Measurements from ENCODE around the gene LHB.
"Not testable (repeated sequence)": the region's sequence is repeated elsewhere in the genome, so short reads cannot be mapped to it uniquely, and the experiment has no call there.

LHB gene

DNA sequence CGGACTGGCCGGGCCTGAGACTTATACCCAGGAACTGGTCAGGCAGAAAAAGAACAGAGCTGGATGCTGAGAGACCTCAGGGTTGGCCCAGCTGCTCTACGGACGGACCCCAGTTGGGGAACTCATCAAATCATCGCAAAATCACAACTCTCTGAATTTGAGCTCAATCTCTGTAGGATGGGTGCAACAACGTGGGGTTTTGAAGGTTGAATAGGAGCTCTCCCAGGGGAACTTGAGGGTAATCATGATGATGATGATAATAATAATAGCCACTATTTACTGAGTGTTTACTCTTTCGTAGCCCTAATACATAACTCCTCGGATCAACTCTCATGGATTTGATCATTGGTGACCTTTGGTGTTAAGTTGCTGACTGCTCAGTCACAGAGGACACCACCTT, 13.4 kb upstream of the LHB start:
- H3K4me1 ChIP-seq (ENCODE audit: control insufficient read depth, insufficient read depth, low read length); H3K4me3 ChIP-seq (ENCODE audit: low read length); H3K27me3 ChIP-seq (ENCODE audit: control insufficient read depth, insufficient read depth, low read length); H3K9ac ChIP-seq (ENCODE audit: low read length); H3K36me3 ChIP-seq (ENCODE audit: control insufficient read depth, insufficient read depth, low read length); H3K9me3 ChIP-seq (ENCODE audit: control insufficient read depth, low read length): not testable (repeated sequence)

DNA sequence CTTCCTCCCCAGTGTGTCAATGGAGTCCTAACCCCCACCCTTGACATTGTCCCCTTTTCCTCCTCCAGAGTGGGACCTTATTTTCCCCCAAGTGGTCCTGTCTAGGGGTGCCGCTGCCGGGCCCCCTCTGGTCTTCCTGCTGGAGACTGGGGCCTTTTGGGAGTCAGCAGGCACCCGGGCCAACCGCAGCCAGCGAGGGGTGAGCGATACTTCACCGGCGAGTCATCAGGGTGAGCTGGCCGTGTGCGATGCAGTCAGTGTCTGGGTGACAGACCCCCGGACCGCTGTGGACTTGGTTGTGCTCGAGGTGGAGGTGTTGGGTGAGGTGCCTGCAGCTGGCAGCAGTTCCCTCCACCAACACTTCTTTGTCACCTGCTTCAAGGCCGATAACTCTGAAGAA, 12.9 kb upstream of the LHB start:
- H3K9me3 ChIP-seq (ENCODE audit: control insufficient read depth, low read length); H3K9ac ChIP-seq (ENCODE audit: low read length); H3K4me3 ChIP-seq (ENCODE audit: low read length); H3K36me3 ChIP-seq (ENCODE audit: control insufficient read depth, insufficient read depth, low read length); H3K27me3 ChIP-seq (ENCODE audit: control insufficient read depth, insufficient read depth, low read length); H3K4me1 ChIP-seq (ENCODE audit: control insufficient read depth, insufficient read depth, low read length): not testable (repeated sequence)

DNA sequence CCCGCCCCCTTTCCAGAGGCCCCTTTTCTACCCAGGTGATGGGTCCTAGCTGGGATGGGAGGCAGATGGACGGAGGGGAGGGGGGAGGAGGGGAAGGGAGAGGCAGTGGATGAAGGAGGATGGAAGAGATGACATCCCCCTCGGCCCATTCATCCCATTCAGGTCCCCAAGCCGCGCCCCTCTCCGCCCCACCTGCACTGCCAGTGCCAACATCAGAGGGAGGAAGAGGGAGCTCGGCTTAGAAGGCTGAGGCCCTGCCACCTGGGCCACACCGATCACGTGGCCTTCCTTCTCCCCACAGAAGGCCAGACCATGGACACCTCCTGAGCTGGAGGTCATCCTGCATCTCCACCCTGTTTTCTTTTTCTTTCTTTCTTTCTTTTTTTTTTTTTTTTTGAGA, 11.8 kb upstream of the LHB start:
- H3K36me3 ChIP-seq (ENCODE audit: control insufficient read depth, insufficient read depth, low read length); H3K27me3 ChIP-seq (ENCODE audit: control insufficient read depth, insufficient read depth, low read length); H3K9ac ChIP-seq (ENCODE audit: low read length); H3K9me3 ChIP-seq (ENCODE audit: control insufficient read depth, low read length); H3K4me3 ChIP-seq (ENCODE audit: low read length); H3K4me1 ChIP-seq (ENCODE audit: control insufficient read depth, insufficient read depth, low read length): not testable (repeated sequence)

DNA sequence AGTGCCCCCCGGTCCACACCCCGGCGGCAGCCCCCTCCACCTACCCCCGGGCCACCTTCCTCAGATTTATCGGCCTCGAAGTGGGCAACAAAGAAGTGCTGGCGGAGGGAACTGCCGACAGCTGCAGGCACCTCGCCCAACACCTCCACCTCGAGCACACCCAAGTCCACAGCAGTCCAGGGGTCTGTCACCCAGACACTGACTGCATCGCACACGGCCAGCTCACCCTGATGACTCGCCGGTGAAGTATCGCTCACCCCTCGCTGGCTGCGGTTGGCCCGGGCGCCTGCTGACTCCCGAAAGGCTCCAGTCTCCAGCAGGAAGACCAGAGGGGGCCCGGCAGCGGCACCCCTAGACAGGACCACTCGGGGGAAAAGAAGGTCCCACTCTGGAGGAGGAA, 8.7 kb upstream of the LHB start:
- not testable (repeated sequence) for H3K4me3 ChIP-seq (ENCODE audit: low read length); H3K9ac ChIP-seq (ENCODE audit: low read length); H3K36me3 ChIP-seq (ENCODE audit: control insufficient read depth, insufficient read depth, low read length); H3K4me1 ChIP-seq (ENCODE audit: control insufficient read depth, insufficient read depth, low read length); H3K9me3 ChIP-seq (ENCODE audit: control insufficient read depth, low read length)
- peaks cover 12% of the 10 kb centered on the region for H3K27me3 ChIP-seq (ENCODE audit: control insufficient read depth, insufficient read depth, low read length)

DNA sequence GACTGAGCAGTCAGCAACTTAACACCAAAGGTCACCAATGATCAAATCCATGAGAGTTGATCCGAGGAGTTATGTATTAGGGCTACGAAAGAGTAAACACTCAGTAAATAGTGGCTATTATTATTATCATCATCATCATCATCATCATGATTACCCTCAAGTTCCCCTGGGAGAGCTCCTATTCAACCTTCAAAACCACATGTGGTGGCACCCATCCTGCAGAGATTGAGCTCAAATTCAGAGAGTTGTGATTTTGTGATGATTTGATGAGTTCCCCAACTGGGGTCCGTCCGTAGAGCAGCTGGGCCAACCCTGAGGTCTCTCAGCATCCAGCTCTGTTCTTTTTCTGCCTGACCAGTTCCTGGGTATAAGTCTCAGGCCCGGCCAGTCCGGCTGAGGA, 8.2 kb upstream of the LHB start:
- not testable (repeated sequence) for H3K4me1 ChIP-seq (ENCODE audit: control insufficient read depth, insufficient read depth, low read length); H3K4me3 ChIP-seq (ENCODE audit: low read length); H3K9ac ChIP-seq (ENCODE audit: low read length); H3K36me3 ChIP-seq (ENCODE audit: control insufficient read depth, insufficient read depth, low read length); H3K9me3 ChIP-seq (ENCODE audit: control insufficient read depth, low read length)
- H3K27me3 ChIP-seq (ENCODE audit: control insufficient read depth, insufficient read depth, low read length): peaks cover 17% of the 10 kb centered on the region

DNA sequence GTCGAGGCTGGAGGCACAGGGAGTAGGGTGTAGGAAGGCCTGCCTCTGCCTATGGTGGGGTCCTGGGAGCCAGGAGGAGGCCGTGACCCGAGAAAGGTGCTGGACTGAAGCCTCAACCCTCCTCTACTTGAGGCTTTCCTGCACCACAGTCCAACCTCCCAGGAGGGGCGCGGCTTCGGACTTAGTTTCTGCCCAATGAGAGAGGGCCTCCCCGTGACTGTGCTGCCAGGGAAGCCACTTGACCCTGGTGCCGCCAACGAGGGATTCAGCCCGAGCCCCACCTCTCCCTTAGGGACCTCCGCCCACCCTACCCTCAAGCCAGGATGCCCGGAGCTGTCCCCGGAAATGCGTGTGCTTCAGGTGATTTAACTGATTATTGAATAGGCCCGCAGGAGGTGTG, 7.3 kb upstream of the LHB start, which contains the start of gene CGB3:
CGB3 (minus strand) TSS at position 101 of the 400 bp plus-strand sequence. CDS start 362 bp downstream, outside the sequence.
- not testable (repeated sequence) for H3K36me3 ChIP-seq (ENCODE audit: control insufficient read depth, insufficient read depth, low read length); H3K4me1 ChIP-seq (ENCODE audit: control insufficient read depth, insufficient read depth, low read length); H3K4me3 ChIP-seq (ENCODE audit: low read length); H3K9me3 ChIP-seq (ENCODE audit: control insufficient read depth, low read length); H3K9ac ChIP-seq (ENCODE audit: low read length)
- H3K27me3 ChIP-seq (ENCODE audit: control insufficient read depth, insufficient read depth, low read length): peaks cover 23% of the 10 kb centered on the region

DNA sequence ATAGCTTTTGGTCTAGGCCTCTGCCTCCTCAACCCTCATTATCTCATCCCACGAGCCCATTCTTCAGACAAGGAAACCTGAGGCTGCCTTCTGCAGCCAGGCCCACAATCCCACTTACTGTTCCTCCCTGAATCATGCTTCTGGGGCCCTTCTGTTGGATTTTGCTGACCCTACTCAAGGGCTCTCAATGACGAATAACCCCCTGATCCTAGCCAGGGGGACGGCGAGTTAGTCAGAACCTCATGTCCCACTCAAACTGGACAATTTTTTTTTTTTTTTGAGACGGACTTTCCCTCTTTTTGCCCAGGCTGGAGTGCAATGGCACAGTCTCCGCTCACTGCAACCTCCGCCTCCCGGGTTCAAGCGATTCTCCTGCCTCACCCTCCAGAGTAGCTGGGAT, 5.2 kb upstream of the LHB start:
- Histone ChIP-seq H3K9ac (ENCODE audit: low read length) (no peak overlapping the region), H3K27me3 (ENCODE audit: control insufficient read depth, insufficient read depth, low read length) (peaks cover 31% of the 10 kb centered on the region), H3K36me3 (ENCODE audit: control insufficient read depth, insufficient read depth, low read length) (no peaks in the 10 kb centered on the region), H3K9me3 (ENCODE audit: control insufficient read depth, low read length) (no peaks in the 10 kb centered on the region), H3K4me3 (ENCODE audit: low read length) (no peak overlapping the region), H3K4me1 (ENCODE audit: control insufficient read depth, insufficient read depth, low read length) (peaks cover 15% of the 10 kb centered on the region)

DNA sequence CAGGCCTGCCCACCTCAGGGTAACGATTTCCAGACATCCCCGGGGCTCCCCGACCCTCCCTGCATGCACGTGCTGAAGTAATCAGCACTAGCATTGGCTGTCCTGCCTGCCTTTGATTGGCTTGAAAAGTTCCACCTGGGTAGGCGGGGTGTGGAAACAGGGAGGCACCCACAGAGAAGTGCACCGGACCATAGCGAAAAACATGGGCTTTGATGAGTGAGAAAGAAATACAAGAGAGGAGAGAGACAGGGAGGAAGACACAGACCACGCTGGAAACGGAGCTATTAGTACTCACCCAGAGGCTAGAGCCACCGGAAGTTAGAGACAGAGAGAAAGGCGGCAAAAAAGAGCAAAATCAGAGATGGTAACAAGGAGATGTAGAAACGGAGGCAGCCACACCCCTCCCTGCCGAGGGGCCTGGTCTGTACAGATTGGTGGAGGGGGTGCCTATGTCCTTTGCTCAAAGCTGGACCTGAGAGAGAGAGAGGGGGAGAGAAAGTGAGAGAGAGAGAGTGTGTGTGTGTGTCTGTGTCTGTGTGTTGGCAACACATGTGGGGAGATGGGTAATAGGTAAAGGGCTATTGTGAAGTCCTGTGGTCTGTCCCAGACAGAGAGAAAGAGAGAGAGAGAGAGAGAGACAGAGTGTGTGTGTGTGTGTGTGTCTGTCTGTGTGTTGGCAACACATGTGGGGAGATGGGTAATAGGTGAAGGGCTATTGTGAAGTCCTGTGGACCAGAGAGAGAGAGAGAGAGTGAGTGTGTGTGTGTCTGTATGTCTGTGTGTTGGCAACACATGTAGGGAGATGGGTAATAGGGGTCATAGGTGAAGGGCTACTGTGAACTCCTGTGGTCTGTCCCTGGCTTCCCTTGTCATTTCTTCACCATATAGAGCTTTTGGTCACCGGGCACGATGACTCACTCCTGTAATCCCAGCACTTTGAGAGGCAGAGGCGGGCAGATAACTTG, 4.3 kb upstream of the LHB start:
- no peaks in the 10 kb centered on the region for H3K9me3 ChIP-seq (ENCODE audit: control insufficient read depth, low read length)
- H3K4me3 ChIP-seq (ENCODE audit: low read length): no peak overlapping the region
- H3K27me3 ChIP-seq (ENCODE audit: control insufficient read depth, insufficient read depth, low read length): peaks cover 31% of the 10 kb centered on the region
- no peaks in the 10 kb centered on the region for H3K36me3 ChIP-seq (ENCODE audit: control insufficient read depth, insufficient read depth, low read length)
- H3K4me1 ChIP-seq (ENCODE audit: control insufficient read depth, insufficient read depth, low read length): peaks cover 15% of the 10 kb centered on the region
- no peak overlapping the region for H3K9ac ChIP-seq (ENCODE audit: low read length)

DNA sequence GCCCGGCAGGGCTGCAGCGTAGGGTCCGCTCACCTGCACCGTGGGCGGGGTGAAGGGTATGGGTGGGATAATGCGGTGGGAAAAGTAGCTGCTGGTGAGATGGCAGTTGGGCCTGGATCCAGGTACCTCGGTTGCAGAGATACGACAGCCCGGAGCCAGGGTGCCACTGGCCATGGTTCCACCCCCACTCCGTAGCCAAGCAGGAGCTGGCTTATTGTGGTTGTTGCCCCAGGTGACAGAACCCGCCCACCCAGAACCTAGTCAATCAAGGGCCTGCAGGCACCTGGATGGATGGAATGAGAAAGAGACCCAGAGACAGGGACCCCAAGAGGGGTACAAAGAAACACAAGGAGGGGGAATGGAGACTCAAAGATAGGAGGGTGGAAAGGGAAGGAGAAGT, 3.5 kb upstream of the LHB start:
- Histone ChIP-seq H3K4me1 (ENCODE audit: control insufficient read depth, insufficient read depth, low read length) (peaks cover 15% of the 10 kb centered on the region), H3K4me3 (ENCODE audit: low read length) (no peak overlapping the region), H3K9ac (ENCODE audit: low read length) (no peak overlapping the region), H3K9me3 (ENCODE audit: control insufficient read depth, low read length) (no peaks in the 10 kb centered on the region), H3K27me3 (ENCODE audit: control insufficient read depth, insufficient read depth, low read length) (peaks cover 31% of the 10 kb centered on the region), H3K36me3 (ENCODE audit: control insufficient read depth, insufficient read depth, low read length) (no peaks in the 10 kb centered on the region)

DNA sequence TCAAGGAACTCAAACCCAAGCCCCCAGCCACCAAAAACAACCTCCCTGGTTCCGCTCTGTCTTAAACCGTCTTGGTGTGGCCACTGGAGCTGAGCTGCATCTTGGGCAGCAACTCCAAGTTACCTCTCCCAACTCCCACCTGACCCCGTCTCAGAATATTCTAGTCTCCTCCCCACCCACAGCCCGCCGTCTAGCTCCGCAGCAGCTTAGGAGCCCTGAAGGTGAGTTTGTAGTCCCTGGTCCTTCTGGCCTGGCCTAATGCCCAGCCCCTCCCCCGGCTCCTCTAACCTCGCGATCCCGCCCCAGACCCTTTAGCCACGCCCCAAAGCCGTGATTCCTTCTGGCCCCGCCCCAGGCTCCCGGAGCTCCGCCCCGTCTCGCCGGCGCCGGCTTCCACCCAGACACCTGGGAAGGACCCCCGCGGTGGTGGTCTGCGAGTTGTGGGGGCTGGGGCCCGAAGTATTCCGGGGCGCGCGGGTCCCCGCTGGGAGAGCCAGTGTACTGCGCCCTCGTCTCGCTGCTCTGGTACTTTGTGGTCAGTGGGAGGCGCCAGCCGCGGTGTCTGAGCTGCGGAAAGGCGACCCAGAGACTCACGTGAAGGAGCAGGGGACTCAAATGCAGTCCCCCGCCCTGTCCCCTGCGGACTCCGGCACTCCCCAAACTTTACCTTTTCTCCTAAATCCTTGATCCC, 2.5 kb upstream of the LHB start:
- Histone ChIP-seq H3K27me3 (ENCODE audit: control insufficient read depth, insufficient read depth, low read length) (peaks cover 31% of the 10 kb centered on the region), H3K9me3 (ENCODE audit: control insufficient read depth, low read length) (no peaks in the 10 kb centered on the region), H3K36me3 (ENCODE audit: control insufficient read depth, insufficient read depth, low read length) (no peaks in the 10 kb centered on the region), H3K9ac (ENCODE audit: low read length) (peak overlapping the region; percentile 8), H3K4me3 (ENCODE audit: low read length) (peak overlapping the region; percentile 3), H3K4me1 (ENCODE audit: control insufficient read depth, insufficient read depth, low read length) (peaks cover 15% of the 10 kb centered on the region)

DNA sequence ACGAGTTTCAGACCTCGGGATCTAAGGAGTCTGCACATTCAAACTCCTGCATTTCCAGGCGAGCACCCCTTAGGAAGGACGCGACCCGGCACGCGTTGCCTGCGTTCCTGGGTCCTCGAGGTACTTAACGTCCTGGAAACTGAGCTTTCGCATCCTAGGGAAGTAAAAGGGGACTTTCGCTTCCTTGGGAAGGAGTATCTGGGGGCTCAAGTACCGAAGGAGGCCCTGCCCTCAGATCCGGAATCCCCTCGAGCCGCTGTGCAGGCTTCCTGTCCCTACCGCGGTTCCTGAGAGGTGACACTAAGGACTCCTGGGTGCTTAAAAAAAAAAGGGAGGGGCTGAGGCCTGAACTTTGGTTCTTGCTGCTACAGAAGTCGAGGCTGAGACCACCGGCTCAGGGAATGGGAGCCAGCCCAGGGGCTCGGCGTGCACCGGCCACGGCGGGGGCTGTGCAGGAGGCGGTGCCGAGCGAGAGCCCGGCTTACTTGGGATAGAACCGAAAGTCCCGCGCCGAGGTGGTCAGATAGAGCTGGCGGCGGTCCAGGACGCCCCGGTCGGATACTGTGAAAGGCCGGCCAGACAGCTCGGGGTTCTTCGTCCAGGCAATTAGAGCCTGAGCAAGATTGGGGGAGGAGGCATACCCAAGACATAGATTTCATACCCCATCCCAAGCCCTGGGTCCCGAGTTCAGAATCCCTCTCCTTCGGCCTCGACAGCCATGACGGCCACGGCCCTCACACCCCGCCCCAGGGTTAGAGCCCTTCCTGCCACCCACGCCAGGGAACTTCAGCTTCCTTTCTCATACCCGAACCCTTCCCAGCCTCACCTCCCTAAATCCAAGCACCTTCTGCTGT, 1.7 kb upstream of the LHB start:
- H3K9ac ChIP-seq (ENCODE audit: low read length): peak overlapping the region; percentile 34
- H3K9me3 ChIP-seq (ENCODE audit: control insufficient read depth, low read length); H3K36me3 ChIP-seq (ENCODE audit: control insufficient read depth, insufficient read depth, low read length): not testable (repeated sequence)
- H3K4me3 ChIP-seq (ENCODE audit: low read length): peak overlapping the region; percentile 3
- peaks cover 15% of the 10 kb centered on the region for H3K4me1 ChIP-seq (ENCODE audit: control insufficient read depth, insufficient read depth, low read length)
- H3K27me3 ChIP-seq (ENCODE audit: control insufficient read depth, insufficient read depth, low read length): peaks cover 31% of the 10 kb centered on the region
